Activated CD8-positive, alpha-beta memory T cell treated with anti-CD3 and anti-CD28 coated beads for 36 hours (primary cell): ENCODE measurements around the gene LAMC1. TPM values are rescaled to one million over a fixed set of nuclear protein-coding genes. Genes with fewer than 3 reads are reported as not detected.
"Not testable (repeated sequence)": the region's sequence is repeated elsewhere in the genome, so short reads cannot be mapped to it uniquely, and the experiment has no call there.

Source experiments
- CTCF ChIA-PET: fragments of 350-600 bp; sonication (Branson Sonifier 250); formaldehyde crosslinking; loops from one replicate; lab custom pipeline; 2021; ENCODE audit warnings: antibody characterized with exemption; lab: Charles Lee
- POLR2A ChIA-PET: fragments of 350-600 bp; sonication (Branson Sonifier 250); formaldehyde crosslinking; loops from one replicate; lab custom pipeline; 2021; ENCODE audit warnings: antibody characterized with exemption; lab: Charles Lee
- total RNA-seq, 2 experiments: library from RNA; stranded (reverse); gene quantifications; one replicate each; pipeline ENCODE4 v1.2.3, GENCODE V29; 2021

Gene LAMC1
- total RNA-seq, 2 experiments from 2014 or later: 0.15 to 0.27 TPM

GRCh38 chr1:183039330-183039729 lies 16.1 kb downstream of the LAMC1 start:
- CTCF ChIA-PET: interaction anchor here (0.8 kb wide), 1 partner anchor 175 kb away, joined by 4 read pairs; no protein-coding TSS in a partner anchor
- POLR2A ChIA-PET: no interaction called here

DNA sequence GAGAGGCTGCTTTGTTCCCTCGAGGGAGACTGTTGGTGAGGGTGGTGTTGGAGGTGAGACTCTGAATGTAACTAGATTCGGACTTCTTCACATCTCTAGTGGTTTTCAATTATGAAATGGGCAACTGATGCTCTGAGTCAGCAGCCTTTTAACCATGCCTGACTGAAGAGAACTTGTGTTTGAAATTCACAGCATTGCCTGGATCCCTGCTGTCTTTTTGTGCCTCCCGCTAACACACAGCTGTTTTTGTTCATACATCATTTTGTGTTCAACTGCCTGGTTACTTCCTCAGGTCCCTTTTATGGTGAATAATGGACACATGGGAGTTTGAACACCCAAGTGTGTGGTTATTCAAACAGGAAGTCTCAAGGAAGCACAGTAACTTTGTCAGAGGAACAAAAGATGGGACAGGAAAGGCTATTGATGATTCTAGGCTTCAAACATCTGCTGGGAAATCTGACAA lies 16.8 kb downstream of the LAMC1 start:
- CTCF ChIA-PET: no interaction called here
- POLR2A ChIA-PET: no interaction called here

DNA sequence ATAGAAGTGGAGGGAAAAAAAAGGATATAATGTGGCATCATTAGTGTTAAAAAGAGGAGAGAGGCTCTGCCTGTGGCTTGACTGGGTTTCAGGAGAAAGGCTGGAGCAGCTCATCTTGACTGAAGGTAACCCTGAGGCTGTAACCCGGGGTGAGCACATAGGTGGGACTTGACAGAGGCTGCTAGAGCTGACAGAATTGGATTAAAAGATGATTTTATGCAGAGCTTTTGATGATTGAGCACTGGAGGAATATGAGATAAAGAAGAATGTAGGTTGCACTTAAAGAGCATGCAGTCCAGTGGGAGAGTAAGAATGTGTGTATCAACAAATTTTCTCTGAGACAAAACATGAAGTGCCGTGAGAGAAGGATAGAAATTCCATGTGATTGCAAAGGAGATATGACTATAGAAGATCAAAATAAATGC lies 17.3 kb downstream of the LAMC1 start:
- ChIA-PET CTCF (no interaction called here), POLR2A (no interaction called here)

DNA sequence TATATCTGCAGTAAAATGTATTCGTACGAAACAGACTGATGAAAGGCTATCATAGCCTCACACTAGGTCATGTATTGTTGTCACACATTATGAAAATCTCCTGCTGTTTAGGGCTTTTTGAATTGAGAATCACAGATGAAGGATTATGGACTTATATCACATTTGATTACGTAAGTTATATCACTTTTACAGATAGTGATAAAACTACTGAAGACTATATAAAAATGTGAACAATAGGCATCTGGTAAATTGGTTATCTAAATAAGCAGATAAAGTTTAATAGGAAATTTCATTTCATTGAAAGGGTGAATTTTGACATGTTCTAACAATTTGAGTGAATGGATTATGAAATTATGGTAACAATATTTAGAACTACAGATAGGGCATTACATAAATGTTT lies 20.0 kb downstream of the LAMC1 start:
- CTCF ChIA-PET: no interaction called here
- POLR2A ChIA-PET: no interaction called here

- POLR2A ChIA-PET: no interaction called here
- CTCF ChIA-PET: no interaction called here
These were observed 20.9 kb downstream of the LAMC1 start for GRCh38 chr1:183043872-183044854.

DNA sequence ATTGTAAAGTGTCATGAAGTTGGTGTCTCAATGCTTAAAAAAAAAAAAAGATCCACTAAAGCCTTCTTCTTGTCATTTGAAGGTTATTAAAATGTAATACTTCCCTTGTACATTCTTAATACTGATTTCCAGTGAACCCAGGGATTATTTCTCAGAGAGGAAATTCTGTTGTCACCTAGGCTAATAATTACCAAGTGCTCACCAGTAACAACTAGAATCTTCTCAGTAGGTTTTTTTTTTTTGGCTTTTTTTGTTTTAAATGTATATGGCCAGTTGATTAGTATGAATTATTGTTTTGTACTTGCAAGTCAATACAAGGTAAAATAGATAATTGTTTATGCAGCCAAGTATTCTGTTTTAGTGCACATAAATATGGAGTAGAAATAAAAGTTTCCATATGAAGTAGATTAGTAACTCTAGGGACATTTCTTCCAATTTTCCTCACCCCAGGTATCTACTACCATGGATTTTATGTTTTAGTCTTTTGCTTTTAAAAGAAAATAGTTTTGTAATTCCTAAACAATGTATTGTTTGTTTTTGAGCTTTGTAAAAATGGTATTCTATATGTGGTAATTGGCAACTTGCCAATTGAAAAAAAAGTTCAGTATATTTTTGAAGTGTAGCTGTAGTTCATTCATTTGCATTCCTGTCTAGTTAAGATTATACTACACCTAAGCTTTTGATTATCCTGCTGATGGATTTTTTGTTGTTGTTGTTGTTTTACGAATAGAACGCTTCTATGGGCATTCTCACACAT lies 21.9 kb downstream of the LAMC1 start:
- ChIA-PET POLR2A (no interaction called here), CTCF (no interaction called here)

DNA sequence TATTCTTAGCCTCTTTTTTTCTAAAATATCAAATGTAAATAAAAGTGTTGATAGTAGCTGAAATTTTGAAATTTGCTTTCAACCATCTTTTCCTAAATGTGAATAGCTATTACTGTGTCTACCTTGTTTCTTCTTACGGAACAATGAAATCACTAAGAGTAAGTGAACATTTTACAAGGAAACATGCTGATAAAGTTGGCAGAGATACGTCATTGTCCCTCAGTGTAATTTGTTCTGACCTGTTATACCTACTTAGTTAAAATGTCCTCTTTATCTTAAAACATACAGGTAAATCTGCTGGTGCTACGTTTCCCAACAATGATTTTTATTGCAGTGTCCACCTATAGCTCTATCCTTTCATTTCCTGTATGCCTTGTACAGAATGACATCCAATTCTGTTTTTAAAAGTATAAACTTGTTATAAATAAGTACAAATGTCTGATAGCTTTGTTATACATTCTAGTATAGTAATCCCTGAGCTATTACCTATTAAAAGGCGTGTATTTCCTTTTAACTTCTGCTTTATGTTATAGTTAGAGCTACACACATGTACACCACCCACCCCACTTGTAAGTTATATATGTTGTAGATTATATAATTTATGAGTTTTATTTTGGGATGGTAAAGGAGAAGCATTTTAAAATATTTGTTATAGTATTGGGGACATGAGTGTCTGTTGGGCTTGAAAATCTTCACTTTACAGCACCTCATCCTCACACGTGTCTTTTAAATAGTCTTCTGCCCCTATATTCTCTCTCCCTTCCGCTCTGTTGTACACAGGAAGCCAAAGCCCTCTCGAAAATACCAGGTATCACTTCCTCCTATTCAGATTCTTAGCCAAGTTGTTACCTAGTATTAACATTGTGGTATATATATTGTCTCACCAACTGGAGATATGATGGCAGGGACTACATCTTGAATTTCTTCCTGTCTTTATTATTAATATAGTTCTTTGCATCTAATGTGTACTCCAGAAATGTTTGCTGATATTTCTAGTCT lies 25.2 kb downstream of the LAMC1 start:
- ChIA-PET POLR2A (no interaction called here), CTCF (no interaction called here)

DNA sequence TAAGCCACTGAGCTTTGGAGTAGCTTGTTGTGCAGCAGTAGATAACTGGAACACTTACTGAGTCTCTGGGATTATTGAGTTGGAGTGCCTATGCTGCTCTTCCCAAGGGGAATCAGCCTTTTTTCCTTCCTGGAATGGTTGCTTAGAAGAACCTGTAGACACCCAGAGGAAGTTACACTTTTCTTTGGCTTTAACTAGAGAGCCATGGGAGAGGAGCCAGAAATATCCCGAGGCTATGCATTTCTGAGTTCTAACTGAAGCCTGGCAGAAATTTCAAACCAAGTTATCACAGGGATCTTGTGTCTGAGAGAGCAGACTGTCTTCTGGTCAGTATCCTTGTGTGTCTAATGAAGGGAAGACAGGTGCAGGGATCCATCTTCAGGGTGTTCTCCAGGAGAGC lies 28.3 kb downstream of the LAMC1 start:
- ChIA-PET CTCF (no interaction called here), POLR2A (no interaction called here)

- CTCF ChIA-PET: no interaction called here
- POLR2A ChIA-PET: no interaction called here
These were observed 29.6 kb downstream of the LAMC1 start for GRCh38 chr1:183052861-183053260.

GRCh38 chr1:183058851-183059502 lies 35.8 kb downstream of the LAMC1 start:
- CTCF ChIA-PET: no interaction called here
- POLR2A ChIA-PET: no interaction called here

DNA sequence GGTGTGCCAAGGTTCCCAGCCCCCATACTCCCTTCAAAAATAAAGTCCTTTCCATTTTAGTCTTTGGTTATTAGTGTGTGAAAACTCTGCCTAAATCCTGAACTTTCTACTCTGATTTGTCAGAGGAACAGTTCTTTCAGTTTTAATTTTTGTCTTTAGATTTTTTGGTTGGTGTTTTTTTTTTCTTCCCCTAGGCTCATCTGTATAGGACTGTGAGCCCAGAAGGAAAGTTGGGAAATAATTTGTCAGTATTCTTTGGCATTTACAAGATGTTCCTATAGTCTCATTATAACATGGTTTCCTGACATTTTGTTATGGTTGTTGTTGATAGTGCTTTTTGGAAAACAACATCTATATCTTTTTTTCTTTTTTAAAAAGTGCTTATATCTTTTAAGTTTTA lies 38.0 kb downstream of the LAMC1 start:
- POLR2A ChIA-PET: no interaction called here
- CTCF ChIA-PET: no interaction called here

DNA sequence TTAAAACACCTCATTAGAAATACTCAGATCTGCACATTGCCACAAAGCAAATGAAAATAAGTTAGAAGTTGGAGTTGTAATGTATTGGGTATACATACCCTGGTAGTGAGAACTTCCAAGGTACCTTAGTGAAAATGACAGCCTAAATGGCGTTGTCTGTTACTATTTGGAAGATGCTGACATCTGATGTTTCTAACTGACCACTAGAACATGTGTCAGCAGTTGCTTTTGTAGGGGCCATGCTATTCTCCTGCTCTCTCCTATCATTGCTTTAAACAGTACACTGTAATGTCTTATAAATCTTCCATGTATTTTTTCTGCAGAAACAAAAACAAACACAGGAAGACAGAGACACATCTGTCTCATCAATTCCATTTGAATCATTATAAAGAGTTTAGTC lies 40.1 kb downstream of the LAMC1 start:
- CTCF ChIA-PET: no interaction called here
- POLR2A ChIA-PET: no interaction called here

- POLR2A ChIA-PET: no interaction called here
- CTCF ChIA-PET: no interaction called here
These were observed 42.0 kb downstream of the LAMC1 start for GRCh38 chr1:183065168-183065706.

- CTCF ChIA-PET, POLR2A ChIA-PET: not testable (repeated sequence)
These were observed 43.2 kb downstream of the LAMC1 start for GRCh38 chr1:183066432-183066831.

- POLR2A ChIA-PET: no interaction called here
- CTCF ChIA-PET: no interaction called here
These were observed 46.5 kb downstream of the LAMC1 start for GRCh38 chr1:183069562-183070216.

DNA sequence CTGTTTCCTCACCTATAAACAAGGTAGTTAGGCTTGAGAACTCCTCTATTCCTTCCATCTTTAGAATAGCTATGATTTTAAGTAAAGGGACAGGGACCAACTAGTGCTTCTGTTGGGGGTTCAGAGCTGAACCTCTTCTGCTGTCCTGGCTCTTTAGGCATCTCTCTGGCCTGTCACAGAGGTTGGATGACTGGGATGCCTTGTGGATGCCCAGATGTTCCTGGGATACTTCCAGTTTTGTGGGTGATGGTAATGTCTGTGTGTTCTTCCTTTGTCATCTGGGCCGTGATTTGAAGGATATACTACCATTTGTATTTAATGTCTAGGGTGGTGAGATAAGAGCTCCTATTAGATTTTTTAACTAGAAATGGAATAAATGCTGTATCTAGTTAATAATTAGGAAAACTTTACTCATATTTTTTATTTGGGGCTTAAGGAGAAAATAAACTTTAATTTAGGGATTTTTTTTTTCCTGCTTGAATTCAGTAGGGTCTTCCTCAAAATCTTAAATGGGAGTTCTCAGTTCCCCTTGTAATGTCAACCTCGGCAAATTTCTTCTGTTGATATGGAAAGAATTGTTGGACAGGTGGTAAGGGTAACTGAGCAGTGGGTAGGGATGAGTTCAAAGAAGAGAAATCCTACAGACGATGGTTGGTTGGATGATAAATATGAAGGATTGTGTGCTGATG lies 47.2 kb downstream of the LAMC1 start:
- CTCF ChIA-PET: interaction anchor here (0.6 kb wide), 1 partner anchor 235 kb away, joined by 3 read pairs; no protein-coding TSS in a partner anchor
- POLR2A ChIA-PET: no interaction called here

DNA sequence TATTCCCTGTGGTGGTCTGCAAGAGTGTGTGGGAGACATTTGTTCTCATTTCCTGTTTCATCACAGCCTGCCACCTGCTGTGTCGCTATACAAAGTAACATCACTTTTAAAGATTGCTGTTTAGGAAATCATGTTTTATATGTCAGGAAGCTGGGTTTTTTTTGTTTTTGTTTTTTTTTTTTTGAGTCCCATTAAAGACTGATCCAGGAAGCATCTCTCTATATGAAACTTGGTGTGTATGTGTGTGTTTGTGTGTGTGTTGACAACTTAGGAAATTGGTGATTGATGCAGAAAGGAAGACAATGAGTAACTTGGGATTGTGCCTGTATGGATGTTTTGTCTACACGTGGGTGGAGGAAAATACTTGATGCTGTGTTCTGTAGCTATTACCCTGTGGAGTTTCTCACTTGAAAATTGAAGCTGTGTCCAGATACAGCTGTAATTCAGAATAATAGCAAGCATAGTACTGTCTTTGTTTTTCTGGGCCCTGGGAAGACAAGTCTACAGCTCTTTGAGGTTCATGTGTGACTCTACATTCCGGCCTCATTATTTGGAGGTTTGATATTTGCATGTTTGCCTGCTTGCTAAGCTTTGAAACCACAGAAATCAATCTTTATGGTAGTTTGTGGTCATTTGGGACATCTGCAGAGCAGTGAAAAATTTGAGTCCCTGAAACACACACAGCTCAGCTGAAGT lies 47.9 kb downstream of the LAMC1 start:
- ChIA-PET CTCF (interaction anchor here (0.6 kb wide), 1 partner anchor 235 kb away, joined by 3 read pairs; no protein-coding TSS in a partner anchor), POLR2A (no interaction called here)
